Measurements from ENCODE around the gene CECR2. TPM values are rescaled to one million over a fixed set of nuclear protein-coding genes. Genes with fewer than 3 reads are reported as not detected.

The CECR2 gene
- total RNA-seq, 1 donor from 2014 or later, result not detected

GRCh38 chr22:17352798-17353197 is 16.5 kb upstream of the CECR2 start:
- no peak for DNase-seq (ENCODE audit: low read depth)
- Histone ChIP-seq H3K27me3 (ENCODE audit: control insufficient read depth, insufficient read depth, low read length) (no peaks in the 10 kb centered on the region), H3K36me3 (ENCODE audit: control insufficient read depth, insufficient read depth, low read length) (no peaks in the 10 kb centered on the region), H3K4me3 (ENCODE audit: low read depth, low read length) (no peak overlapping the region)
- TF ChIP-seq, protein P1, sequence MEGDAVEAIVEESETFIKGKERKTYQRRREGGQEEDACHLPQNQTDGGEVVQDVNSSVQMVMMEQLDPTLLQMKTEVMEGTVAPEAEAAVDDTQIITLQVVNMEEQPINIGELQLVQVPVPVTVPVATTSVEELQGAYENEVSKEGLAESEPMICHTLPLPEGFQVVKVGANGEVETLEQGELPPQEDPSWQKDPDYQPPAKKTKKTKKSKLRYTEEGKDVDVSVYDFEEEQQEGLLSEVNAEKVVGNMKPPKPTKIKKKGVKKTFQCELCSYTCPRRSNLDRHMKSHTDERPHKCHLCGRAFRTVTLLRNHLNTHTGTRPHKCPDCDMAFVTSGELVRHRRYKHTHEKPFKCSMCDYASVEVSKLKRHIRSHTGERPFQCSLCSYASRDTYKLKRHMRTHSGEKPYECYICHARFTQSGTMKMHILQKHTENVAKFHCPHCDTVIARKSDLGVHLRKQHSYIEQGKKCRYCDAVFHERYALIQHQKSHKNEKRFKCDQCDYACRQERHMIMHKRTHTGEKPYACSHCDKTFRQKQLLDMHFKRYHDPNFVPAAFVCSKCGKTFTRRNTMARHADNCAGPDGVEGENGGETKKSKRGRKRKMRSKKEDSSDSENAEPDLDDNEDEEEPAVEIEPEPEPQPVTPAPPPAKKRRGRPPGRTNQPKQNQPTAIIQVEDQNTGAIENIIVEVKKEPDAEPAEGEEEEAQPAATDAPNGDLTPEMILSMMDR (IDR thresholded peaks at IDR 0.05; ENCODE audit: insufficient read depth, low read length, severe bottlenecking), result no peak
- FAIRE-seq, result no peak

- no peak overlapping the region for H3K4me3 ChIP-seq (ENCODE audit: low read depth, low read length)
- H3K27me3 ChIP-seq (ENCODE audit: control insufficient read depth, insufficient read depth, low read length), result no peaks in the 10 kb centered on the region
- no peak for DNase-seq (ENCODE audit: low read depth)
- H3K36me3 ChIP-seq (ENCODE audit: control insufficient read depth, insufficient read depth, low read length), result no peaks in the 10 kb centered on the region
- TF ChIP-seq, protein P1 (IDR thresholded peaks at IDR 0.05; ENCODE audit: insufficient read depth, low read length, severe bottlenecking), result no peak
- FAIRE-seq, result no peak
Measured at GRCh38 chr22:17357688-17358087, 11.6 kb upstream of the CECR2 start.

DNA sequence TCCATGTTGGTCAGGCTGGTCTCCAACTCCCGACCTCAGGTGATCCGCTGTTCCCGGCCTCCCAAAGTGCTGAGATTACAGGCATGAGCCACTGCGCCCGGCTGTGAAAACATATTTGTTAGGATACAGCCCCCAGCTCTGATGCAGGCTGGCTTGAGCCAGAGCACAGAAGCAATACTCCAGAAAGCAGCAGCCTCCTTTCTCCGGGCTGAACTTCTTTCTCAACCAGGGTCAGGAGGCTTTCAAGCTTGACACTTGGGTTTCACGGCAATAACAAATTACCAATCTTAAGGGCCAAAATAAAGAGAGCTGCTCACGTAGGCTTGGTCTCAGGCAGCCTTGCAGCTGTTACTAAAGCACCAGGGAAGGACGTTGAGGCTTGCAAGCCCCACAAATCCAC is 10.8 kb upstream of the CECR2 start:
- DNase-seq (ENCODE audit: low read depth) (no peak), FAIRE-seq (no peak)
- Histone ChIP-seq H3K36me3 (ENCODE audit: control insufficient read depth, insufficient read depth, low read length) (no peaks in the 10 kb centered on the region), H3K4me3 (ENCODE audit: low read depth, low read length) (no peak overlapping the region), H3K27me3 (ENCODE audit: control insufficient read depth, insufficient read depth, low read length) (no peaks in the 10 kb centered on the region)
- TF ChIP-seq, protein P1 (IDR thresholded peaks at IDR 0.05; ENCODE audit: insufficient read depth, low read length, severe bottlenecking), result no peak

DNA sequence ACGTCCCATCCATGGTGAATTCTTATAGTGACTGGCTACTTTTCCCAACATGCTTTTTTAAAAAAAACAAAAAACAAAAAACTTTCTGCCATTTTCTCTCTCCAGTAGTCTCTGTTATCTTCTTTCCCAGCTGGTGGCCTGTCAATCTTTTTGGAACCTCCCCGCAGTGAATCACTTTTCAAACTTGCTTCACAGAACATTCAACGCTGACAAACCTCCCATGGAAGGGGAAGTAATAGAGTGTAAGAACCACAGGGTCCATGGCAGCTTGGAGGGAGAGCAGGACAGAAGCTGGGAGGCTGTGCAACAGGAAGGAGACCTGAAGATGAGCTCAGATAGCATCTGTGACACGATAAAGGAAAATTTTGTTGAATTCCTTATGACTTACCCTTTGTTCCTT is 9.8 kb upstream of the CECR2 start:
- no peak for DNase-seq (ENCODE audit: low read depth)
- H3K36me3 ChIP-seq (ENCODE audit: control insufficient read depth, insufficient read depth, low read length), result no peaks in the 10 kb centered on the region
- H3K27me3 ChIP-seq (ENCODE audit: control insufficient read depth, insufficient read depth, low read length), result no peaks in the 10 kb centered on the region
- TF ChIP-seq, protein P1 (IDR thresholded peaks at IDR 0.05; ENCODE audit: insufficient read depth, low read length, severe bottlenecking), result no peak
- no peak for FAIRE-seq
- no peak overlapping the region for H3K4me3 ChIP-seq (ENCODE audit: low read depth, low read length)

GRCh38 chr22:17366329-17366728 is 2.9 kb upstream of the CECR2 start:
- Histone ChIP-seq H3K27me3 (ENCODE audit: control insufficient read depth, insufficient read depth, low read length) (peaks cover 11% of the 10 kb centered on the region), H3K36me3 (ENCODE audit: control insufficient read depth, insufficient read depth, low read length) (no peaks in the 10 kb centered on the region), H3K4me3 (ENCODE audit: low read depth, low read length) (no peak overlapping the region)
- TF ChIP-seq, protein P1 (IDR thresholded peaks at IDR 0.05; ENCODE audit: insufficient read depth, low read length, severe bottlenecking), result no peak
- no peak for DNase-seq (ENCODE audit: low read depth)
- FAIRE-seq, result no peak

DNA sequence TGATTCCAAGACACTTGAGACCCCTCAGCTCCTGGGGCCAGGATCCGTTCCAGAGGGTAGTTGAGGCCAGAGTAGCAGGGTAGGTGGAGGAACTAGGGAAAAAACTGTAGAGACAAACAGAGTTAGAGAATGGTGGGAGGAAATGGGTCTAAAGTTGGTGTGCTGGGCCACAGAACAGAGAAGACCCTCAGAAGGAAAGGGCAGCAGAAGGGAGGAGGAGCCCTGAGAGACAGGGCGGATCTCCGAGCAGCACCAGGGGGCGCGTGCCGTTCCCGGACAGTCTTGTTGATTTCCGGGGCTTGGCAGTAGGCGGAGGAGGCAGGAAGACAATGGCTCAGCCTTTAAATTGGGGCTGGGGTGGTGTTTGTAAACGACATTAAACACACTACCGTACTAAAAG is 2.4 kb upstream of the CECR2 start:
- no peaks in the 10 kb centered on the region for H3K36me3 ChIP-seq (ENCODE audit: control insufficient read depth, insufficient read depth, low read length)
- H3K4me3 ChIP-seq (ENCODE audit: low read depth, low read length), result no peak overlapping the region
- FAIRE-seq (no peak), DNase-seq (ENCODE audit: low read depth) (no peak)
- TF ChIP-seq, protein P1 (IDR thresholded peaks at IDR 0.05; ENCODE audit: insufficient read depth, low read length, severe bottlenecking), result no peak
- H3K27me3 ChIP-seq (ENCODE audit: control insufficient read depth, insufficient read depth, low read length), result peaks cover 13% of the 10 kb centered on the region
